ENCODE data around the gene BMP4.

The BMP4 gene

GRCh38 chr14:53963320-53964227 lies 6.9 kb upstream of the BMP4 start:
- no peak for DNase-seq

GRCh38 chr14:53962953-53963319 lies 6.3 kb upstream of the BMP4 start:
- no peak for DNase-seq

- no peak for DNase-seq
Observed at GRCh38 chr14:53958628-53959027, 2.0 kb upstream of the BMP4 start.

GRCh38 chr14:53957739-53958138 lies 1.1 kb upstream of the BMP4 start:
- DNase-seq: no peak

- DNase-seq: no peak
Observed at GRCh38 chr14:53955671-53956426, 776 bp downstream of the BMP4 start.

GRCh38 chr14:53955229-53955556 lies 1.4 kb downstream of the BMP4 start:
- DNase-seq: no peak

DNA sequence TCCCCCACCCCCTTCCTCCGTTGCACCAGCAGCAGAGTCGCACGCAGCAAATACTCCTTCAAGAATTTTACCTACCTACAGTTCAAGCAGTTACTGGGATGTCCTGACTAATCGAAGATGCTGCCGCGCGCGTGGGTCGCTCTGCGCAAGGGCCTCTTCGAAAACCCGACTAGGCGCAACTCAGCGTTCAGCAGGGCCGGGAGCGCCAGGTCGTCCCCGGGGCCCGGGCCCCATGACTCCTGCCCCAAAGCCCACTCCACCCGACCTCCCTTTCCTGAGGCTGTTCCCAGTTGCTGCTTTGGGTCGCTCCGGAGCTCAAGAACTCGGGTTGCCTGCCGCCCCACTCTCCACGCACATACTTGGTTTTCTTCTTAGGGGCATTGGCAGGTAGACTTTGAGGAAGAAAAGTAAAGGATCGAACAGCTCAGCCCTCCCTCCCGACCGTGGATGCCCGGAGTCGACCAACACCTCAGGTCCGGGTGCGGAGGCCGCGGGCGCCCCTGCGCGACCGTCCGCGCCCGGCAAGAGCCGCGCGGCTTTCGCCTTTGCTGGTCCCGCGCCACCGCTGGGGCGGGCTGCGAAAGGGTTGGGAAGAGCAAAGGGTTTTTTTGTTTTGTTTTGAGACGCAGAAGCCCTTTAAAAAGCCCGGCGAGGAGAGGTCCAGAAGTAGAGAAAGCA lies 1.9 kb downstream of the BMP4 start:
- DNase-seq: no peak

- DNase-seq: no peak
Observed at GRCh38 chr14:53953828-53954550, 2.6 kb downstream of the BMP4 start.

GRCh38 chr14:53953002-53953827 lies 3.4 kb downstream of the BMP4 start:
- DNase-seq: no peak

DNA sequence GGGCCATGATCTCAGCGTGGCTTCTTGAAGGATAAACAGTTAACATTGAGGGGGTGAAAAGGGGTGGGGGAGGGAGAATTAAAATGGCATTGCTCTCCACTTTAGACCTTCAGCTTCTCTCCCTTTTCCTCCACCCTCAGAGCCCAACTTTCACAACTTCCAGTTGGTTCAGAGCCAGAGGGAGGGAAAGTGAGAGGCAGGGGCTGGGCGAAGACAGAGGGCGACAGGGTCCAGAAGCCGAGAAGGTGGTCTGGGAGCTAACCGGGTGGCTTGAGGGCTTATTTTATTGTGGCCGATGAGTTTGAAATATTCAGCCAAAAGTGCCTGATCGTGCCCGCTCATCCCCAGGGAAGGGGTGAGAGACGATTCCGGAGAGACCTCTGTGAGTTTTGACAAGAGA lies 4.1 kb downstream of the BMP4 start:
- no peak for DNase-seq

DNA sequence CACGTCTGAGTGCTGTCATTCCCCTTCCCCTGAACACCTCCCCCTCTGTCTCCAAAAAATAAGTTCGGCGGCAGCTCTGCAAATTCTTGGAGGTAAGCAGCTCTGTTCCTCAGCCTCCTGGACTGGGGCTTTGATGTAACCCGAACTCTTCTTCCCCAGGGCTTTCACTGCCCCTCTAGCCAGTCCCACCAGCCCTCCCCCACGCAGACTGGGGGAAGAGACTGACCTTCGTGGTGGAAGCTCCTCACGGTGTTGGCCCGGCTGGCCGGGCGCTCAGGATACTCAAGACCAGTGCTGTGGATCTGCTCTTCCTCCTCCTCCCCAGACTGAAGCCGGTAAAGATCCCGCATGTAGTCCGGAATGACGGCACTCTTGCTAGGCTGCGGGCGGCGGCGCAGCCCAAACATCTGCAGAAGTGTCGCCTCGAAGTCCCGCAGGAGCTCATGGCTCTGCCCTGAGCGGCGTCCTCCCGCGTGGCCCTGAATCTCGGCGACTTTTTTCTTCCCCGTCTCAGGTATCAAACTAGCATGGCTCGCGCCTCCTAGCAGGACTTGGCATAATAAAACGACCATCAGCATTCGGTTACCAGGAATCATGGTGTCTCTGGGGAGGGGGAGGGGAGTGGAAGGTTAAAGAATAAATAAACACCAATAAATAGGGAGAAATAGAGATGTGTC lies 4.9 kb downstream of the BMP4 start:
- no peak for DNase-seq

DNA sequence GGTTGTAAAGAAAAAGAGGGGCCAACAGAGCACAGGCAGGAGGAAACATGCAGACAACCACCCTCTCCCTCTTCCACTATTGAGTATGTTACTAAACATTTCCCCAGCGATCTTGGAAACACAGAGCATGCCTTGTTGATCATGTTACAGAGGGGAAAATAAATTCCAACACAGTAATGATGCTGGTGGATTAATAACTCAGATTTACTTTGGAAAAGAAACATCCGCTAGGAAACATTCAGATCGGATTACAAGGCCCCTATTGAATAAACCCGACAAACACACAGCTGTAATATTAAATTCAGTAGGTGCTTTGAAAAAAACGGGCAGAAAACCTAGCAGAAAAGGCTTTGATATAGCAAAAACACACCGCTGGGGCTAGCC lies 5.4 kb downstream of the BMP4 start:
- no peak for DNase-seq

- DNase-seq: no peak
Observed at GRCh38 chr14:53950031-53950793, 6.4 kb downstream of the BMP4 start.

DNA sequence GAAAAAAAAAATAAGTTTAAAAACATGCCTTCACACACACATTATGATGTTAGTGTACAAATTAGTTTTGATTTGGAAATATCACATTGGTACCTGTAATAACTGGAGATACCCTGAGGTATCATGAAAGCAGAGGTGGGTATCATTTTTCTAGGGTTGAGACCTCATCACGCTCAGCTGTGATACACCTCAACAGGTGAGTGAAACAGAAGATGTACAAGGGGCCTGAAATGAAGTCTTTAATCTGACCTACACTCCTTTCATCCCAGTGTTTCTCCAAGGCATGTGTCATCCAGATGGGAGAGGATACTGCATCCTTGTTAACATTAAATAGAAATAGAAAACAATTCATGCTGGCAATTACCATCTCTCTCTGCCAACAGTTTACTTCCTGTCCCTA lies 7.4 kb downstream of the BMP4 start:
- DNase-seq: no peak

- no peak for DNase-seq
Observed at GRCh38 chr14:53948205-53948884, 8.3 kb downstream of the BMP4 start.

- DNase-seq: no peak
Observed at GRCh38 chr14:53947452-53948204, 9.0 kb downstream of the BMP4 start.

DNA sequence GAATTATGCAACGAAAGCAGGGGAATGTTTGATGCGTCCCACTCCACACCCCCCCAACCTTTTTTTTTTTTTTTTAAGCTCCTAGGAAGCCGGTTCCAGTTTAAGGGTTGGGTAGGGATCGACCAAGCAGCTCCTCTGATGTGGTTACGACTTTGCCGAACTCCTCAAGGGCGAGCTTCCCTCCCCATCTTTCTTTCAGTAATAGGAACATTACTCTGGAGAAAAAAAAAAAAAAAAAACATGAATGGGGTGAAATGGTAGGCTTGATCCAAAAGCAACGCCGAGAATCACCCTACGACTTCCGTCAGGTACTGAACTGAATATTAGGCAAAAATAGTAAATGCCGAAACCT lies 9.6 kb downstream of the BMP4 start:
- no peak for DNase-seq

- DNase-seq: no peak
Observed at GRCh38 chr14:53946404-53947093, 10.1 kb downstream of the BMP4 start.

DNA sequence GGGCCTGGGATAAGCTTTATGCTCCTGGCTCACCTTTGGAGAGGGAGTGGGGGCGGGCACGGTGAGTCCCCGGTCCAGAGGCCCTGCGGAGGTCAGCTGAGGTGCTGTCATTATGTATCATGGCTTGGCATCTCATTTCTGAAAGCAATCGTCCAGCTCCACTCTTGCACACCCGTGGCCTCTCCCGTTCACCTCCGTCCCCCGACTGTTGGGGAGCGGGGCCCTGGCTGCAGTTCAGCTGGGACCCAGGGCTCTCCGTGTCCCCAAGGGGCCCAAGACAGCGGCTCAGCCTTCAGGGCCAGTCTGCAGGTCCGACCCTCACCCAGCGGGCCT lies 10.6 kb downstream of the BMP4 start:
- DNase-seq: no peak
